HEK293 (cell line): ENCODE data around the gene PNPLA6.

ENCODE experiments used
- CTCF ChIA-PET: fragments of 350-600 bp; formaldehyde crosslinking; extraction: SDS; loops from one replicate; lab custom pipeline; 2021; ENCODE audit warnings: antibody characterized with exemption; lab: Yijun Ruan, JAX
- POLR2A ChIA-PET: fragments of 300-600 bp; formaldehyde crosslinking; extraction: SDS; loops from one replicate; lab custom pipeline; 2020; ENCODE audit warnings: antibody characterized with exemption, inconsistent platforms; lab: Yijun Ruan, JAX
- H3K27ac ChIP-seq: fragments of 200-500 bp; sonication (Bioruptor generic); 2 replicates; pipeline ENCODE4 v1.5.1; 2014; ENCODE audit warnings: low read depth, low read length, control low read depth, inconsistent platforms; ENCODE audit errors: extremely low read depth
- H3K36me3 ChIP-seq, 2 experiments: fragments of 200-500 bp in 1 of 2; sonication (Bioruptor generic) in 1 of 2; 1 replicate in 1 of 2; 2 replicates in 1 of 2; pipeline ENCODE4 v1.5.1; 2014 to 2017; ENCODE audit warnings: inconsistent platforms in 2 of 2, low read length in 2 of 2; ENCODE audit not compliant: control insufficient read depth in 2 of 2, insufficient read depth in 1 of 2
- H3K4me1 ChIP-seq: fragments of 200-500 bp; sonication (Bioruptor generic); 2 replicates; pipeline ENCODE4 v1.5.1; 2014; ENCODE audit warnings: mild to moderate bottlenecking, low read length, inconsistent platforms; ENCODE audit not compliant: control insufficient read depth, insufficient read depth
- H3K4me3 ChIP-seq: 2 replicates; pipeline ENCODE4 v1.5.1; 2011; ENCODE audit warnings: low read depth, mild to moderate bottlenecking, control low read depth, low read length, moderate library complexity
- H3K9me3 ChIP-seq: fragments of 200-500 bp; sonication (Bioruptor generic); 2 replicates; pipeline ENCODE4 v1.5.1; 2014; ENCODE audit warnings: low read depth, low read length, inconsistent platforms; ENCODE audit not compliant: control insufficient read depth, insufficient read depth
- GLIS2 ChIP-seq: fragments of 450-650 bp; formaldehyde crosslinking; IDR thresholded peaks from 2 replicates; pipeline ENCODE4 v1.5.1; 2016; ENCODE audit warnings: missing biosample characterization, missing genetic modification characterization
- KLF8 ChIP-seq: fragments of 450-650 bp; formaldehyde crosslinking; IDR thresholded peaks from 2 replicates; pipeline ENCODE4 v1.5.1; 2016; ENCODE audit warnings: missing biosample characterization, missing genetic modification characterization
- KLF9 ChIP-seq: fragments of 450-650 bp; formaldehyde crosslinking; IDR thresholded peaks from 2 replicates; pipeline ENCODE4 v1.5.1; 2016; ENCODE audit warnings: missing biosample characterization, missing genetic modification characterization, low read depth
- SALL2 ChIP-seq: fragments of 450-650 bp; formaldehyde crosslinking; IDR thresholded peaks from 2 replicates; pipeline ENCODE4 v1.5.0; 2017; ENCODE audit warnings: missing biosample characterization, mild to moderate bottlenecking, missing genetic modification characterization, borderline replicate concordance
- SP2 ChIP-seq: fragments of 450-650 bp; formaldehyde crosslinking; IDR thresholded peaks from 2 replicates; pipeline ENCODE4 v1.5.1; 2016; ENCODE audit warnings: missing biosample characterization, missing genetic modification characterization
- SP3 ChIP-seq: fragments of 450-650 bp; formaldehyde crosslinking; IDR thresholded peaks from 2 replicates; pipeline ENCODE4 v1.5.1; 2016; ENCODE audit warnings: missing biosample characterization, missing genetic modification characterization
- TRIM28 ChIP-seq: IDR thresholded peaks from 2 replicates; pipeline ENCODE4 v1.6.1; 2011; ENCODE audit warnings: low read length, control low read depth, borderline replicate concordance
- YY2 ChIP-seq: fragments of 450-650 bp; formaldehyde crosslinking; IDR thresholded peaks from 2 replicates; pipeline ENCODE4 v1.5.1; 2016; ENCODE audit warnings: missing biosample characterization, missing genetic modification characterization
- ZBTB48 ChIP-seq: fragments of 450-650 bp; formaldehyde crosslinking; IDR thresholded peaks from 2 replicates; pipeline ENCODE4 v1.5.1; 2016; ENCODE audit warnings: missing biosample characterization, missing genetic modification characterization
- ZNF132 ChIP-seq: fragments of 450-650 bp; formaldehyde crosslinking; IDR thresholded peaks from 2 replicates; pipeline ENCODE4 v1.5.1; 2017; ENCODE audit warnings: missing biosample characterization, missing genetic modification characterization, borderline replicate concordance
- ZNF157 ChIP-seq: fragments of 450-650 bp; formaldehyde crosslinking; IDR thresholded peaks from 2 replicates; pipeline ENCODE4 v1.5.1; 2016; ENCODE audit warnings: missing biosample characterization, missing genetic modification characterization
- ZNF211 ChIP-seq: fragments of 450-650 bp; formaldehyde crosslinking; IDR thresholded peaks from 2 replicates; pipeline ENCODE4 v1.5.1; 2016; ENCODE audit warnings: low read depth, missing biosample characterization, missing genetic modification characterization
- ZNF335 ChIP-seq: fragments of 450-650 bp; formaldehyde crosslinking; conservative IDR thresholded peaks from 2 replicates; pipeline ENCODE4 v1.5.1; 2016; ENCODE audit warnings: missing biosample characterization, missing genetic modification characterization
- ZNF391 ChIP-seq: fragments of 450-650 bp; formaldehyde crosslinking; IDR thresholded peaks from 2 replicates; pipeline ENCODE4 v1.5.1; 2016; ENCODE audit warnings: low read depth, missing biosample characterization, missing genetic modification characterization, borderline replicate concordance
- ZNF777 ChIP-seq: fragments of 450-650 bp; formaldehyde crosslinking; IDR thresholded peaks from 2 replicates; pipeline ENCODE4 v1.5.1; 2017; ENCODE audit warnings: missing biosample characterization, missing genetic modification characterization, borderline replicate concordance
- ZSCAN16 ChIP-seq: fragments of 450-650 bp; formaldehyde crosslinking; IDR thresholded peaks from 2 replicates; pipeline ENCODE4 v1.5.1; 2016; ENCODE audit warnings: missing biosample characterization, missing genetic modification characterization
- ZXDB ChIP-seq: fragments of 450-650 bp; formaldehyde crosslinking; IDR thresholded peaks from 2 replicates; pipeline ENCODE4 v1.5.1; 2016; ENCODE audit warnings: missing biosample characterization, missing genetic modification characterization
- TF ChIP-seq, protein P1 (sequence below): fragments of 450-650 bp; formaldehyde crosslinking; IDR thresholded peaks from 2 replicates; pipeline ENCODE4 v1.5.1; 2016; ENCODE audit warnings: missing biosample characterization, missing genetic modification characterization
- TF ChIP-seq, protein P2 (sequence below): fragments of 450-650 bp; formaldehyde crosslinking; IDR thresholded peaks from 2 replicates; pipeline ENCODE4 v1.5.1; 2017; ENCODE audit warnings: missing biosample characterization, missing genetic modification characterization
- TF ChIP-seq, protein P3 (sequence below): fragments of 450-650 bp; formaldehyde crosslinking; IDR thresholded peaks from 2 replicates; pipeline ENCODE4 v1.5.1; 2017; ENCODE audit warnings: missing biosample characterization, missing genetic modification characterization
- TF ChIP-seq, protein P4 (sequence below): fragments of 450-650 bp; formaldehyde crosslinking; IDR thresholded peaks from 2 replicates; pipeline ENCODE4 v1.5.1; 2017; ENCODE audit warnings: missing biosample characterization, missing genetic modification characterization
- TF ChIP-seq, protein P5 (sequence below): fragments of 450-650 bp; formaldehyde crosslinking; IDR thresholded peaks from 2 replicates; pipeline ENCODE4 v1.5.1; 2016; ENCODE audit warnings: missing biosample characterization, missing genetic modification characterization
- TF ChIP-seq, protein P6 (sequence below): fragments of 450-650 bp; IDR thresholded peaks from 2 replicates; pipeline ENCODE4 v1.5.1; 2018; ENCODE audit warnings: missing biosample characterization, missing genetic modification characterization
- TF ChIP-seq, protein P7 (sequence below): fragments of 450-650 bp; formaldehyde crosslinking; IDR thresholded peaks from 2 replicates; pipeline ENCODE4 v1.5.1; 2016; ENCODE audit warnings: missing biosample characterization, missing genetic modification characterization

The PNPLA6 gene

DNA sequence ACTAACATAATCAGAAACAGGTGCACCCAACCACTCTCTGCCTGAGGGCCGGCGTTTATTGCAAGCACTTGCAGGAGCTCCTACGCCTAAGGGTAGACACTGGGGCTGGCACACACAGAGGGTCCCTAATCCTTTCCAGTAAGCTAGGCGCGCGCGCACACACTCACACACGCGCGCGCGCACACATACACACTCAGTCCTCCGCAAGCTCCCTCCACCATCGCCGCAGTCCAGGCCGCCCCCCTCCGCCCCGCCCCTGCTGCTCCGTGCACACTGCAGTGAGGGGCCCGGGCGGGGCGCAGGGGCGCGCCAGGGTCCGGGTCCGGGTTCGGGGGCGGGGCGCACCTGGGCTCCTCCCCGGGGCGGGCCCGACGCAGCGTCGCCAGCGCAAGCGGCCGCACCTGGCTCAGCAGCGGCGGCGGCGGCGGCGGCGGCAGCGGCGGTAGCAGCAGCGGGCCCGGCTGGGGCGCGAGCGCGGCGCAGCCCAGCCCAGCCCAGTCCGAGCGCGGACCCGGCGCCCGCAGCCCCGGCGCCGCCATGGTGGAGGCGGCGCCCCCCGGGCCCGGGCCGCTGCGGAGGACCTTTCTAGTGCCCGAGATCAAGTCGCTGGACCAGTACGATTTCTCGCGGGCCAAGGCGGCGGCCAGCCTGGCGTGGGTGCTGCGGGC lies 60.1 kb downstream of the PNPLA6 start, which contains the start of gene CAMSAP3:
CAMSAP3 (plus strand) TSS at position 398 of the 668 bp plus-strand sequence; CDS start at position 538, 140 bp downstream.
- Histone ChIP-seq H3K4me3 (peak within 1 kb of the TSS; percentile 70), H3K36me3 (peaks cover 0 to 3% of the 10 kb centered on the region in 2 experiments; a peak in 1 of 3 replicates), H3K27ac (no peak within 1 kb of the TSS; the same call in 1 of the 2 replicates), H3K4me1 (peaks cover 8% of the 10 kb centered on the region), H3K9me3 (no peaks in the 10 kb centered on the region)
- ChIA-PET CTCF (interaction anchor here (0.6 to 6.5 kb wide), 4 partner anchors 23 to 275 kb away, joined by 3 to 29 read pairs (median 4); no protein-coding TSS in a partner anchor), POLR2A (interaction anchor here (0.6 to 2.1 kb wide), 4 partner anchors 10 to 1839 kb away, joined by 3 to 13 read pairs (median 6); partner anchors contain the start of genes MCOLN1, PET100 and XAB2)
- TF ChIP-seq, protein P1, sequence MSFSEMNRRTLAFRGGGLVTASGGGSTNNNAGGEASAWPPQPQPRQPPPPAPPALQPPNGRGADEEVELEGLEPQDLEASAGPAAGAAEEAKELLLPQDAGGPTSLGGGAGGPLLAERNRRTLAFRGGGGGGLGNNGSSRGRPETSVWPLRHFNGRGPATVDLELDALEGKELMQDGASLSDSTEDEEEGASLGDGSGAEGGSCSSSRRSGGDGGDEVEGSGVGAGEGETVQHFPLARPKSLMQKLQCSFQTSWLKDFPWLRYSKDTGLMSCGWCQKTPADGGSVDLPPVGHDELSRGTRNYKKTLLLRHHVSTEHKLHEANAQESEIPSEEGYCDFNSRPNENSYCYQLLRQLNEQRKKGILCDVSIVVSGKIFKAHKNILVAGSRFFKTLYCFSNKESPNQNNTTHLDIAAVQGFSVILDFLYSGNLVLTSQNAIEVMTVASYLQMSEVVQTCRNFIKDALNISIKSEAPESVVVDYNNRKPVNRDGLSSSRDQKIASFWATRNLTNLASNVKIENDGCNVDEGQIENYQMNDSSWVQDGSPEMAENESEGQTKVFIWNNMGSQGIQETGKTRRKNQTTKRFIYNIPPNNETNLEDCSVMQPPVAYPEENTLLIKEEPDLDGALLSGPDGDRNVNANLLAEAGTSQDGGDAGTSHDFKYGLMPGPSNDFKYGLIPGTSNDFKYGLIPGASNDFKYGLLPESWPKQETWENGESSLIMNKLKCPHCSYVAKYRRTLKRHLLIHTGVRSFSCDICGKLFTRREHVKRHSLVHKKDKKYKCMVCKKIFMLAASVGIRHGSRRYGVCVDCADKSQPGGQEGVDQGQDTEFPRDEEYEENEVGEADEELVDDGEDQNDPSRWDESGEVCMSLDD = peak; percentile 25
- TF ChIP-seq ZNF777 (tag by site-specific recombination) (no peak), KLF9 (tag by site-specific recombination) (no peak), ZNF157 (tag by site-specific recombination) (no peak), GLIS2 (tag by site-specific recombination) (peak; percentile 8; the same call in 1 of the 2 replicates), ZNF132 (tag by site-specific recombination) (no peak), KLF8 (peak; percentile 70; the same call in 1 of the 2 replicates), SP3 (tag by site-specific recombination) (peak; percentile 54; the same call in 1 of the 2 replicates), ZSCAN16 (tag by site-specific recombination) (no peak), ZNF391 (tag by site-specific recombination) (0 out of 2 replicates have a peak, but pooled peaks have one; percentile 8), TRIM28 (no peak), SP2 (tag by site-specific recombination) (peak; percentile 56), ZNF211 (tag by site-specific recombination) (no peak), ZBTB48 (peak; percentile 96), ZNF335 (tag by site-specific recombination) (peak; percentile 66; the same call in 1 of the 2 replicates), YY2 (tag by site-specific recombination) (no peak), ZXDB (tag by site-specific recombination) (peak; percentile 77), SALL2 (no peak)
- TF ChIP-seq, protein P2, sequence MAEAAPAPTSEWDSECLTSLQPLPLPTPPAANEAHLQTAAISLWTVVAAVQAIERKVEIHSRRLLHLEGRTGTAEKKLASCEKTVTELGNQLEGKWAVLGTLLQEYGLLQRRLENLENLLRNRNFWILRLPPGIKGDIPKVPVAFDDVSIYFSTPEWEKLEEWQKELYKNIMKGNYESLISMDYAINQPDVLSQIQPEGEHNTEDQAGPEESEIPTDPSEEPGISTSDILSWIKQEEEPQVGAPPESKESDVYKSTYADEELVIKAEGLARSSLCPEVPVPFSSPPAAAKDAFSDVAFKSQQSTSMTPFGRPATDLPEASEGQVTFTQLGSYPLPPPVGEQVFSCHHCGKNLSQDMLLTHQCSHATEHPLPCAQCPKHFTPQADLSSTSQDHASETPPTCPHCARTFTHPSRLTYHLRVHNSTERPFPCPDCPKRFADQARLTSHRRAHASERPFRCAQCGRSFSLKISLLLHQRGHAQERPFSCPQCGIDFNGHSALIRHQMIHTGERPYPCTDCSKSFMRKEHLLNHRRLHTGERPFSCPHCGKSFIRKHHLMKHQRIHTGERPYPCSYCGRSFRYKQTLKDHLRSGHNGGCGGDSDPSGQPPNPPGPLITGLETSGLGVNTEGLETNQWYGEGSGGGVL = peak; percentile 77
- TF ChIP-seq, protein P3, sequence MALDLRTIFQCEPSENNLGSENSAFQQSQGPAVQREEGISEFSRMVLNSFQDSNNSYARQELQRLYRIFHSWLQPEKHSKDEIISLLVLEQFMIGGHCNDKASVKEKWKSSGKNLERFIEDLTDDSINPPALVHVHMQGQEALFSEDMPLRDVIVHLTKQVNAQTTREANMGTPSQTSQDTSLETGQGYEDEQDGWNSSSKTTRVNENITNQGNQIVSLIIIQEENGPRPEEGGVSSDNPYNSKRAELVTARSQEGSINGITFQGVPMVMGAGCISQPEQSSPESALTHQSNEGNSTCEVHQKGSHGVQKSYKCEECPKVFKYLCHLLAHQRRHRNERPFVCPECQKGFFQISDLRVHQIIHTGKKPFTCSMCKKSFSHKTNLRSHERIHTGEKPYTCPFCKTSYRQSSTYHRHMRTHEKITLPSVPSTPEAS = peak; percentile 49
- TF ChIP-seq, protein P4, sequence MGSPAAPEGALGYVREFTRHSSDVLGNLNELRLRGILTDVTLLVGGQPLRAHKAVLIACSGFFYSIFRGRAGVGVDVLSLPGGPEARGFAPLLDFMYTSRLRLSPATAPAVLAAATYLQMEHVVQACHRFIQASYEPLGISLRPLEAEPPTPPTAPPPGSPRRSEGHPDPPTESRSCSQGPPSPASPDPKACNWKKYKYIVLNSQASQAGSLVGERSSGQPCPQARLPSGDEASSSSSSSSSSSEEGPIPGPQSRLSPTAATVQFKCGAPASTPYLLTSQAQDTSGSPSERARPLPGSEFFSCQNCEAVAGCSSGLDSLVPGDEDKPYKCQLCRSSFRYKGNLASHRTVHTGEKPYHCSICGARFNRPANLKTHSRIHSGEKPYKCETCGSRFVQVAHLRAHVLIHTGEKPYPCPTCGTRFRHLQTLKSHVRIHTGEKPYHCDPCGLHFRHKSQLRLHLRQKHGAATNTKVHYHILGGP = no peak
- TF ChIP-seq, protein P5, sequence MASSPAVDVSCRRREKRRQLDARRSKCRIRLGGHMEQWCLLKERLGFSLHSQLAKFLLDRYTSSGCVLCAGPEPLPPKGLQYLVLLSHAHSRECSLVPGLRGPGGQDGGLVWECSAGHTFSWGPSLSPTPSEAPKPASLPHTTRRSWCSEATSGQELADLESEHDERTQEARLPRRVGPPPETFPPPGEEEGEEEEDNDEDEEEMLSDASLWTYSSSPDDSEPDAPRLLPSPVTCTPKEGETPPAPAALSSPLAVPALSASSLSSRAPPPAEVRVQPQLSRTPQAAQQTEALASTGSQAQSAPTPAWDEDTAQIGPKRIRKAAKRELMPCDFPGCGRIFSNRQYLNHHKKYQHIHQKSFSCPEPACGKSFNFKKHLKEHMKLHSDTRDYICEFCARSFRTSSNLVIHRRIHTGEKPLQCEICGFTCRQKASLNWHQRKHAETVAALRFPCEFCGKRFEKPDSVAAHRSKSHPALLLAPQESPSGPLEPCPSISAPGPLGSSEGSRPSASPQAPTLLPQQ (tag by site-specific recombination) = 0 out of 2 replicates have a peak, but pooled peaks have one; percentile 28
- TF ChIP-seq, protein P6, sequence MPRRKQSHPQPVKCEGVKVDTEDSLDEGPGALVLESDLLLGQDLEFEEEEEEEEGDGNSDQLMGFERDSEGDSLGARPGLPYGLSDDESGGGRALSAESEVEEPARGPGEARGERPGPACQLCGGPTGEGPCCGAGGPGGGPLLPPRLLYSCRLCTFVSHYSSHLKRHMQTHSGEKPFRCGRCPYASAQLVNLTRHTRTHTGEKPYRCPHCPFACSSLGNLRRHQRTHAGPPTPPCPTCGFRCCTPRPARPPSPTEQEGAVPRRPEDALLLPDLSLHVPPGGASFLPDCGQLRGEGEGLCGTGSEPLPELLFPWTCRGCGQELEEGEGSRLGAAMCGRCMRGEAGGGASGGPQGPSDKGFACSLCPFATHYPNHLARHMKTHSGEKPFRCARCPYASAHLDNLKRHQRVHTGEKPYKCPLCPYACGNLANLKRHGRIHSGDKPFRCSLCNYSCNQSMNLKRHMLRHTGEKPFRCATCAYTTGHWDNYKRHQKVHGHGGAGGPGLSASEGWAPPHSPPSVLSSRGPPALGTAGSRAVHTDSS (tag by site-specific recombination) = no peak
- TF ChIP-seq, protein P7, sequence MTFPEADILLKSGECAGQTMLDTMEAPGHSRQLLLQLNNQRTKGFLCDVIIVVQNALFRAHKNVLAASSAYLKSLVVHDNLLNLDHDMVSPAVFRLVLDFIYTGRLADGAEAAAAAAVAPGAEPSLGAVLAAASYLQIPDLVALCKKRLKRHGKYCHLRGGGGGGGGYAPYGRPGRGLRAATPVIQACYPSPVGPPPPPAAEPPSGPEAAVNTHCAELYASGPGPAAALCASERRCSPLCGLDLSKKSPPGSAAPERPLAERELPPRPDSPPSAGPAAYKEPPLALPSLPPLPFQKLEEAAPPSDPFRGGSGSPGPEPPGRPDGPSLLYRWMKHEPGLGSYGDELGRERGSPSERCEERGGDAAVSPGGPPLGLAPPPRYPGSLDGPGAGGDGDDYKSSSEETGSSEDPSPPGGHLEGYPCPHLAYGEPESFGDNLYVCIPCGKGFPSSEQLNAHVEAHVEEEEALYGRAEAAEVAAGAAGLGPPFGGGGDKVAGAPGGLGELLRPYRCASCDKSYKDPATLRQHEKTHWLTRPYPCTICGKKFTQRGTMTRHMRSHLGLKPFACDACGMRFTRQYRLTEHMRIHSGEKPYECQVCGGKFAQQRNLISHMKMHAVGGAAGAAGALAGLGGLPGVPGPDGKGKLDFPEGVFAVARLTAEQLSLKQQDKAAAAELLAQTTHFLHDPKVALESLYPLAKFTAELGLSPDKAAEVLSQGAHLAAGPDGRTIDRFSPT (tag by site-specific recombination) = 0 out of 2 replicates have a peak, but pooled peaks have one; percentile 28
